ENCODE measurements around the gene EP400.

Gene EP400

GRCh38 chr12:131988054-131988796 is 38.5 kb downstream of the EP400 start:
- DNase-seq, result no peak

- no peak for DNase-seq
Observed at GRCh38 chr12:131989021-131989420, 39.3 kb downstream of the EP400 start.

- no peak for DNase-seq
Observed at GRCh38 chr12:131990066-131990979, 40.6 kb downstream of the EP400 start.

GRCh38 chr12:131990980-131991305 is 41.2 kb downstream of the EP400 start:
- no peak for DNase-seq

GRCh38 chr12:131991816-131992430 is 42.2 kb downstream of the EP400 start:
- DNase-seq, result peak; percentile 44

- DNase-seq, result no peak
Observed at GRCh38 chr12:131994589-131994988, 44.8 kb downstream of the EP400 start.

GRCh38 chr12:132000286-132000872 is 50.6 kb downstream of the EP400 start:
- DNase-seq, result no peak

- peak; percentile 74 for DNase-seq
Observed at GRCh38 chr12:132003846-132004245, 54.1 kb downstream of the EP400 start.

GRCh38 chr12:132004946-132005345 is 55.2 kb downstream of the EP400 start:
- no peak for DNase-seq

- no peak for DNase-seq
Observed at GRCh38 chr12:132006056-132006680, 56.4 kb downstream of the EP400 start.

- no peak for DNase-seq
Observed at GRCh38 chr12:132007041-132007440, 57.3 kb downstream of the EP400 start.

- DNase-seq, result no peak
Observed at GRCh38 chr12:132009336-132009859, 59.7 kb downstream of the EP400 start.

- DNase-seq, result no peak
Observed at GRCh38 chr12:132012919-132013568, 63.3 kb downstream of the EP400 start.

- DNase-seq, result no peak
Observed at GRCh38 chr12:132014092-132014914, 64.6 kb downstream of the EP400 start.

- DNase-seq, result no peak
Observed at GRCh38 chr12:132014915-132015280, 65.2 kb downstream of the EP400 start.

GRCh38 chr12:132015686-132016430 is 66.1 kb downstream of the EP400 start:
- no peak for DNase-seq

- DNase-seq, result no peak
Observed at GRCh38 chr12:132018193-132018916, 68.6 kb downstream of the EP400 start.

GRCh38 chr12:132019891-132020290 is 70.1 kb downstream of the EP400 start:
- no peak for DNase-seq

- no peak for DNase-seq
Observed at GRCh38 chr12:132020292-132020691, 70.5 kb downstream of the EP400 start.
